ENCODE data around the gene DOC2B. TPM values are rescaled to one million over a fixed set of nuclear protein-coding genes. Genes with fewer than 3 reads are reported as not detected.
"Not testable (repeated sequence)": the region's sequence is repeated elsewhere in the genome, so short reads cannot be mapped to it uniquely, and the experiment has no call there.

The DOC2B gene
- polyA plus RNA-seq, 1 experiment, result not detected

GRCh38 chr17:202501-202951, 21.1 kb upstream of the DOC2B start:
- H3K27me3 ChIP-seq (ENCODE audit: control insufficient read depth, insufficient read depth, low read length), result peaks cover 9% of the 10 kb centered on the region; the same call in 1 of the 2 replicates
- H3K4me3 ChIP-seq (ENCODE audit: low read depth, low read length), result no peak overlapping the region
- no peak for DNase-seq (ENCODE audit: low read depth)
- no peak for TF ChIP-seq CTCF (IDR thresholded peaks at IDR 0.05; ENCODE audit: insufficient read depth, low read depth, low read length)
- no peaks in the 10 kb centered on the region for H3K36me3 ChIP-seq (ENCODE audit: control insufficient read depth, insufficient read depth, low read length)
- CTCF ChIA-PET, result no interaction called here
- POLR2A ChIA-PET, result no interaction called here

- H3K27me3 ChIP-seq (ENCODE audit: control insufficient read depth, insufficient read depth, low read length); CTCF ChIA-PET; DNase-seq (ENCODE audit: low read depth); H3K36me3 ChIP-seq (ENCODE audit: control insufficient read depth, insufficient read depth, low read length); H3K4me3 ChIP-seq (ENCODE audit: low read depth, low read length); POLR2A ChIA-PET: not testable (repeated sequence)
Measured at GRCh38 chr17:201736-202135, 20.3 kb upstream of the DOC2B start.

- H3K36me3 ChIP-seq (ENCODE audit: control insufficient read depth, insufficient read depth, low read length); POLR2A ChIA-PET; CTCF ChIA-PET; H3K27me3 ChIP-seq (ENCODE audit: control insufficient read depth, insufficient read depth, low read length); H3K4me3 ChIP-seq (ENCODE audit: low read depth, low read length); DNase-seq (ENCODE audit: low read depth): not testable (repeated sequence)
Measured at GRCh38 chr17:201257-201656, 19.8 kb upstream of the DOC2B start.

- POLR2A ChIA-PET, result interaction anchor here (0.7 kb wide), 1 partner anchor 754 kb away, joined by 3 read pairs; no protein-coding TSS in a partner anchor
- Histone ChIP-seq H3K4me3 (ENCODE audit: low read depth, low read length) (no peak overlapping the region), H3K36me3 (ENCODE audit: control insufficient read depth, insufficient read depth, low read length) (no peaks in the 10 kb centered on the region), H3K27me3 (ENCODE audit: control insufficient read depth, insufficient read depth, low read length) (peaks cover 8% of the 10 kb centered on the region; the same call in 1 of the 2 replicates)
- no peak for DNase-seq (ENCODE audit: low read depth)
- CTCF ChIA-PET, result interaction anchor here (0.8 kb wide), 1 partner anchor 35 kb away, joined by 4 read pairs; no protein-coding TSS in a partner anchor
- TF ChIP-seq CTCF (IDR thresholded peaks at IDR 0.05; ENCODE audit: insufficient read depth, low read depth, low read length), result no peak
Measured at GRCh38 chr17:200586-200985, 19.1 kb upstream of the DOC2B start.

- Histone ChIP-seq H3K36me3 (ENCODE audit: control insufficient read depth, insufficient read depth, low read length) (no peaks in the 10 kb centered on the region), H3K4me3 (ENCODE audit: low read depth, low read length) (no peak overlapping the region), H3K27me3 (ENCODE audit: control insufficient read depth, insufficient read depth, low read length) (peaks cover 8% of the 10 kb centered on the region; the same call in 1 of the 2 replicates)
- no peak for DNase-seq (ENCODE audit: low read depth)
- ChIA-PET CTCF (interaction anchor here (0.8 kb wide), 1 partner anchor 34 kb away, joined by 4 read pairs; no protein-coding TSS in a partner anchor), POLR2A (interaction anchor here (0.7 kb wide), 1 partner anchor 755 kb away, joined by 3 read pairs; no protein-coding TSS in a partner anchor)
- no peak for TF ChIP-seq CTCF (IDR thresholded peaks at IDR 0.05; ENCODE audit: insufficient read depth, low read depth, low read length)
Measured at GRCh38 chr17:199806-200545, 18.5 kb upstream of the DOC2B start.

- ChIA-PET POLR2A (no interaction called here), CTCF (no interaction called here)
- no peak for TF ChIP-seq CTCF (IDR thresholded peaks at IDR 0.05; ENCODE audit: insufficient read depth, low read depth, low read length)
- peaks cover 8% of the 10 kb centered on the region; the same call in 1 of the 2 replicates for H3K27me3 ChIP-seq (ENCODE audit: control insufficient read depth, insufficient read depth, low read length)
- no peak for DNase-seq (ENCODE audit: low read depth)
- no peaks in the 10 kb centered on the region for H3K36me3 ChIP-seq (ENCODE audit: control insufficient read depth, insufficient read depth, low read length)
- H3K4me3 ChIP-seq (ENCODE audit: low read depth, low read length), result no peak overlapping the region
Measured at GRCh38 chr17:199191-199604, 17.7 kb upstream of the DOC2B start.

- H3K36me3 ChIP-seq (ENCODE audit: control insufficient read depth, insufficient read depth, low read length); H3K27me3 ChIP-seq (ENCODE audit: control insufficient read depth, insufficient read depth, low read length); POLR2A ChIA-PET; DNase-seq (ENCODE audit: low read depth); H3K4me3 ChIP-seq (ENCODE audit: low read depth, low read length): not testable (repeated sequence)
- CTCF ChIA-PET, result interaction anchor here (1.1 kb wide), 1 partner anchor 502 kb away, joined by 5 read pairs; no protein-coding TSS in a partner anchor
Measured at GRCh38 chr17:198225-198624, 16.8 kb upstream of the DOC2B start.
